T-helper 2 cell treated with Interferon-gamma antibody and Interleukin-4, amounts not matched to agents 5 μg/mL and 100 μg/mL, for 36 hours (primary cell): ENCODE results near the gene RUSC1.

Experiments used
- DNase-seq: peaks from one replicate; pipeline ENCODE4 v3.0.0; 2021; ENCODE audit warnings: low spot score
- H3K27ac Mint-ChIP-seq: one replicate; pipeline ENCODE4 v1.8.0; 2021; ENCODE audit warnings: mild to moderate bottlenecking, mixed read lengths
- H3K27me3 Mint-ChIP-seq: one replicate; pipeline ENCODE4 v1.8.0; 2021; ENCODE audit warnings: low read depth, mixed read lengths
- H3K36me3 Mint-ChIP-seq: one replicate; pipeline ENCODE4 v1.8.0; 2021; ENCODE audit warnings: low read depth, mixed read lengths
- H3K4me1 Mint-ChIP-seq: one replicate; pipeline ENCODE4 v1.8.0; 2021; ENCODE audit warnings: low read depth, mixed read lengths
- H3K4me3 Mint-ChIP-seq: one replicate; pipeline ENCODE4 v1.8.0; 2022; ENCODE audit warnings: mild to moderate bottlenecking, moderate library complexity, mixed read lengths
- H3K9me3 Mint-ChIP-seq: one replicate; pipeline ENCODE4 v1.8.0; 2021; ENCODE audit warnings: mixed read lengths

The RUSC1 gene

DNA sequence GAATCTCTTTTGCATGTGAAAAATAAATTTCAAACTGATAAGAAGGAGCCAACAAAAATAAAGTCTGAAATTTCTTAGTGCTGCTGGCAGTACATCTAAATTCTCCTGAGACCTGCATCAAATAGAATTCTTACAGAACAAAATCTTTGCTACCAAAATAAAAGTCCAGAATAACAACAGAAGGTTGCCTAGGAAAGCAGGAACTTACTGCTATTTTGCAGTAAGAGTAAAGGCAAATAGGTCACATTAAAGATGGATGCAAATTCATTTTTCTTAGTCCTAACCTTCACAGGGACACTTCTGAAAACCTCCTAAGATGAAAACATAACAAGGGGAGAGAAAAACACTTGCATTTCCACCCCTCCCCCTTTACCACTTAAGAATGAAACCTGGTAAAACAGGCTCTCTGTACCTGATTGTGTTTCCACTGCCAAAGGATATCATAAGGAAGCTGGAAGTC, 59.0 kb downstream of the RUSC1 start:
- no peak for DNase-seq
- Mint-ChIP-seq H3K4me3 (no peak overlapping the region), H3K36me3 (peaks cover 40% of the 10 kb centered on the region), H3K9me3 (no peaks in the 10 kb centered on the region), H3K4me1 (peaks cover 6% of the 10 kb centered on the region), H3K27me3 (no peaks in the 10 kb centered on the region), H3K27ac (no peak overlapping the region)
